Endothelial cell (in vitro differentiated cells): Measurements from ENCODE around the gene GARIN1A. TPM values are rescaled to one million over a fixed set of nuclear protein-coding genes. Genes with fewer than 3 reads are reported as not detected.
A peak's percentile ranks its signal among the peaks of the same experiment; 100 is the strongest.
"Not testable (repeated sequence)": the region's sequence is repeated elsewhere in the genome, so short reads cannot be mapped to it uniquely, and the experiment has no call there.

Experiments
- DNase-seq: peaks from one replicate; pipeline ENCODE4 v3.0.0; 2021; ENCODE audit warnings: low spot score
- H3K27ac Mint-ChIP-seq: one replicate; pipeline ENCODE4 v1.8.0; 2021; ENCODE audit warnings: mixed read lengths, inconsistent platforms; ENCODE audit not compliant: unreplicated experiment
- H3K27me3 Mint-ChIP-seq: one replicate; pipeline ENCODE4 v1.8.0; 2021; ENCODE audit warnings: mild to moderate bottlenecking, moderate library complexity, mixed read lengths, inconsistent platforms; ENCODE audit not compliant: unreplicated experiment
- H3K36me3 Mint-ChIP-seq: one replicate; pipeline ENCODE4 v1.8.0; 2021; ENCODE audit warnings: mild to moderate bottlenecking, low read depth, mixed read lengths, inconsistent platforms; ENCODE audit not compliant: unreplicated experiment
- H3K4me1 Mint-ChIP-seq: one replicate; pipeline ENCODE4 v1.8.0; 2021; ENCODE audit warnings: mild to moderate bottlenecking, mixed read lengths, inconsistent platforms; ENCODE audit not compliant: unreplicated experiment
- H3K4me3 Mint-ChIP-seq: one replicate; pipeline ENCODE4 v1.8.0; 2021; ENCODE audit warnings: mild to moderate bottlenecking, mixed read lengths, inconsistent platforms; ENCODE audit not compliant: unreplicated experiment
- H3K9me3 Mint-ChIP-seq: one replicate; pipeline ENCODE4 v1.8.0; 2021; ENCODE audit warnings: mixed read lengths, inconsistent platforms; ENCODE audit not compliant: unreplicated experiment
- CTCF ChIP-seq: fragments of 200-600 bp; sonication (generic); IDR thresholded peaks from one replicate; pipeline ENCODE4 v1.5.0; 2021; ENCODE audit warnings: antibody characterized with exemption; ENCODE audit not compliant: unreplicated experiment
- total RNA-seq: library from RNA; stranded (reverse); fragmentation: NEBNext Ultra II Directional; extraction: Animal tissue kit (Norgen Biotek cat#: 25700); gene quantifications from one replicate; pipeline ENCODE4 v1.2.1, GENCODE V29; 2021; ENCODE audit not compliant: unreplicated experiment

Gene GARIN1A
- total RNA-seq, 1 donor from 2014 or later = 4.3 TPM

GRCh38 chr7:128660596-128660995, 11.5 kb upstream of the GARIN1A start:
- H3K27me3 Mint-ChIP-seq = peaks cover 13% of the 10 kb centered on the region
- H3K36me3 Mint-ChIP-seq = peaks cover 28% of the 10 kb centered on the region
- no peaks in the 10 kb centered on the region for H3K4me1 Mint-ChIP-seq
- DNase-seq = no peak
- H3K9me3 Mint-ChIP-seq = peaks cover 5% of the 10 kb centered on the region
- H3K27ac Mint-ChIP-seq = peak overlapping the region; percentile 36
- H3K4me3 Mint-ChIP-seq = no peak overlapping the region
- TF ChIP-seq CTCF = no peak

- H3K27me3 Mint-ChIP-seq = peaks cover 13% of the 10 kb centered on the region
- peaks cover 28% of the 10 kb centered on the region for H3K36me3 Mint-ChIP-seq
- H3K4me1 Mint-ChIP-seq = no peaks in the 10 kb centered on the region
- peaks cover 5% of the 10 kb centered on the region for H3K9me3 Mint-ChIP-seq
- peak overlapping the region; percentile 74 for H3K27ac Mint-ChIP-seq
- TF ChIP-seq CTCF = no peak
- DNase-seq = no peak
- peak overlapping the region; percentile 49 for H3K4me3 Mint-ChIP-seq
These were observed 10.6 kb upstream of the GARIN1A start for GRCh38 chr7:128661446-128661845.

GRCh38 chr7:128662091-128662490, 10.0 kb upstream of the GARIN1A start:
- Mint-ChIP-seq H3K36me3 (peaks cover 28% of the 10 kb centered on the region), H3K27me3 (peaks cover 13% of the 10 kb centered on the region), H3K4me1 (no peaks in the 10 kb centered on the region), H3K4me3 (peak overlapping the region; percentile 49), H3K27ac (no peak overlapping the region), H3K9me3 (peaks cover 5% of the 10 kb centered on the region)
- no peak for DNase-seq
- no peak for TF ChIP-seq CTCF

GRCh38 chr7:128663223-128663622, 8.9 kb upstream of the GARIN1A start:
- peaks cover 28% of the 10 kb centered on the region for H3K36me3 Mint-ChIP-seq

GRCh38 chr7:128665057-128665456, 7.0 kb upstream of the GARIN1A start:
- TF ChIP-seq CTCF = no peak
- Mint-ChIP-seq H3K27ac (no peak overlapping the region), H3K4me1 (no peaks in the 10 kb centered on the region), H3K27me3 (peaks cover 10% of the 10 kb centered on the region), H3K4me3 (no peak overlapping the region), H3K36me3 (peaks cover 25% of the 10 kb centered on the region), H3K9me3 (peaks cover 5% of the 10 kb centered on the region)
- no peak for DNase-seq

More at GRCh38 chr7:128663223-128663622, 8.9 kb upstream of the GARIN1A start:
- DNase-seq, H3K27ac Mint-ChIP-seq, H3K9me3 Mint-ChIP-seq, H3K4me1 Mint-ChIP-seq: not testable (repeated sequence)
- H3K4me3 Mint-ChIP-seq = peak overlapping the region; percentile 51
- H3K27me3 Mint-ChIP-seq = peaks cover 13% of the 10 kb centered on the region
